ENCODE measurements around the gene TXNDC16.

DNA sequence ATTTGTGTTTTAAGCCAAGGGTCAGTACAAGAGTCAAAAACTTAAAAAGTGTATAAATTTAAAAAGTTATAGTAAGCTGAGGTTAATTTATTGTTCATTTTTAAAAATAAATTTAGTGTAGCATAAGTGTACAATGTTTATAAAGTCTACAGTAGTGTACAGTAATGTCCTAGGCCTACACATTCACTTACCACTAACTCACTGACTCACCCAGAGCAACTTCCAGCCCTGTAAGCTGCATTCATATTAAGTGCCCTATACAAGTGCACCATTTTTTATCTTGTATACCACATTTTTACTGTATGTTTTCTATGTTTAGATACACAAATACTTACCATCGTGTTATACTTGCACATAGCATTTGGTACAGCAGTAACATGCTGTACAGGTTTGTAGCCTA is 38.0 kb upstream of the TXNDC16 start:
- TF ChIP-seq, protein P1, sequence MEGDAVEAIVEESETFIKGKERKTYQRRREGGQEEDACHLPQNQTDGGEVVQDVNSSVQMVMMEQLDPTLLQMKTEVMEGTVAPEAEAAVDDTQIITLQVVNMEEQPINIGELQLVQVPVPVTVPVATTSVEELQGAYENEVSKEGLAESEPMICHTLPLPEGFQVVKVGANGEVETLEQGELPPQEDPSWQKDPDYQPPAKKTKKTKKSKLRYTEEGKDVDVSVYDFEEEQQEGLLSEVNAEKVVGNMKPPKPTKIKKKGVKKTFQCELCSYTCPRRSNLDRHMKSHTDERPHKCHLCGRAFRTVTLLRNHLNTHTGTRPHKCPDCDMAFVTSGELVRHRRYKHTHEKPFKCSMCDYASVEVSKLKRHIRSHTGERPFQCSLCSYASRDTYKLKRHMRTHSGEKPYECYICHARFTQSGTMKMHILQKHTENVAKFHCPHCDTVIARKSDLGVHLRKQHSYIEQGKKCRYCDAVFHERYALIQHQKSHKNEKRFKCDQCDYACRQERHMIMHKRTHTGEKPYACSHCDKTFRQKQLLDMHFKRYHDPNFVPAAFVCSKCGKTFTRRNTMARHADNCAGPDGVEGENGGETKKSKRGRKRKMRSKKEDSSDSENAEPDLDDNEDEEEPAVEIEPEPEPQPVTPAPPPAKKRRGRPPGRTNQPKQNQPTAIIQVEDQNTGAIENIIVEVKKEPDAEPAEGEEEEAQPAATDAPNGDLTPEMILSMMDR (IDR thresholded peaks at IDR 0.05) = no peak
- TF ChIP-seq POLR2A (IDR thresholded peaks at IDR 0.05) (no peak), POLR2AphosphoS5 (IDR thresholded peaks at IDR 0.05) (no peak)

Measured in stomach (tissue), 4 donors.